NCI-H128 (cell line): ENCODE data around the gene UBR4.

Source experiments
- DNase-seq: peaks from one replicate; lab custom pipeline; 2025; ENCODE audit not compliant: unreplicated experiment; lab: John Stamatoyannopoulos, UW

UBR4 gene

DNA sequence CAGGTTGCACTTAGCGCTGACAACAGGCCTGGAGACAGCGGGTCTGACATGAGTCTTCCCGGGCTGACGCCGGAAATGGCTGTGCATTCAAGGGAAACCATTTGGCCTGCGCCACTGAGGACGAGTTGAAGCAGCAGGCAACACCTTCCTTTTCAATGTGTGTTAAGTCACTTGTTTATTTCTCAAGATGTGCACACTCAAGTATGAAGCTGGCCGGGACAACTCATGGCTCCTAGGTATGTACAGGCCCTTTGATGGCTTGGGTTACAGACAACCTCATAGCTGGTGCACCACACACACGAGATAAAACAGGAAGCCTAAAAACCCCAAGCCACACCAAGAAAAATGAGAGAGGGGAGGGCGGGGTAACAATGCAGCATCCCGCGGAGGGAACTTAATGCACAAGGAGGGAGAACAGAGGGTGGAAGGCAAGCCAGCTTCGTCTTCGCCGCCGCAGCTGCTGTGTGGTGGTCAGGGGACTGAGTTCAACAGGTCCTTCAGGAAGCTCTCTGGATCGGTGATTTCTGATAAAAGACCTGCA, 135.6 kb downstream of the UBR4 start:
- DNase-seq: no peak

DNA sequence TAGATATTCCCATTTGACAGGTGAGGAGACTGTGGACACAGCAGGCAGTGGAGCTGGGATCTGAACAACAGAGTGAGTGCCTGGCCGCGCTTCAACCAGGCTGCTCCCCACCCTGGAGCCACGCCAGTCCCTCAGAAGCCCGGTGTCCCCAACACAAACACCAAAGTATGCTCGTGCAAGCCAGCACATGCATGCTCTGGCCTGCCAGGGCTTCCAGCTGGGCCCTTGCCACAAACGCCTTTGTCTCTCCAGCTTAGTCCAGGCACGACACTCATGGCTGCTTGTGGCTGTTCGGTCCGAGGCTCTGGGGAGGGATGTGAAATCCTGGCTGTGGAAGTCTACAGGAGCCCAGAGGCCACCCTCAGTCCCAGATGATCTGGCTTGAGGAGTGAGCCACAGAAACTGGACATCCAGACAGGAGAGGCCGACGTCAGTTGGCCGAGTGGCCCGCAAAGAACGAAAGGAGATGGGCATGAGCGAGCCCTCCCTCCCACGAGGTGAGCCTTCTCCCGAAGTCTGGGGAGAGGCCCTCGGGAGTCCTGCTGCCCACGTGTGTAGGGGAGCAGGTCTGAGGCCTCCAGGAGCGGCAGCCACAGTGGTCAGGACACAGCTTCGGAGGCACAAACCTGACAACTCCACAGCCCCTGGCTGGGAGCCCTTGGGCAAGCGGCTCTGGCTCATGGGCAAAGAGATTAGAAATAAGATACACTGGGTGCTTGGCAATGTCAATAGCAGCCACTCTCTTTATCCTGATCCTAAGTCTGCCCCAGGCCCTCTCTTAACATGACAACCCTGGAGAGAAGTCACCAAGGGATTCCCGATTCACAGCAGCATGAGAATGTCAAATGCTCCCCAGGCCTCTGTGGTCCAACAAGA, 136.5 kb downstream of the UBR4 start:
- no peak for DNase-seq

DNA sequence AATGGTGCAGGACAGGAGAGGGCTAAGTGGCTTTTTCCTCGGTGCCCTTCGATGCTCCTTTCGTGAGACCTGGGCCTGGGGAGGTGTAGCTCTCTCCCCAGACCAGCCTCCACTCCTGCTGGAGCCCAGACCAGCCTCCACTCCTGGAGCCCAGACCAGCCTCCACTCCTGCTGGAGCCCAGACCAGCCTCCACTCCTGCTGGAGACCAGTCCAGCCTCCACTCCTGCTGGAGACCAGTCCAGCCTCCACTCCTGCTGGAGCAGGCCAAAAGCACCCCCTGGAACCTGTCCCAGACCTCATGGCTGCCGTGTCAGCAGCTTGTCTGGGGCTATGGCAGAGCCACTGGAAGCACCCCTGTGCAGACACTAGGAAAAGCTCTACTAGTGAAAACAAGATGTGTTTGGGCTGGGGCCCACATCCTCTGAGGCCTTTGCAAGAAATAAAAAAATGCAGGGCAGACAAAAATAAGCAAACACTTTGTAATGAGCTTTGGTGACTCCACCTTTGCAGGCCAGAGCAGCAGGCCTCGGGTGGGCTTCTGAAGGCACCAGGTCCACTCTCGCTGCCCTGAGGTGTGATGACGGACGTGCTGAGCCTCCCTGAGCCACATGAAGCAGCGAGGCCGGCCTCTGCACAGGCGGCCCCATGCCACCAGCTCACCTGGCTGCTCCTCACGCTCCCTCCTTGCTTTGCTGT, 137.6 kb downstream of the UBR4 start:
- DNase-seq: no peak

DNA sequence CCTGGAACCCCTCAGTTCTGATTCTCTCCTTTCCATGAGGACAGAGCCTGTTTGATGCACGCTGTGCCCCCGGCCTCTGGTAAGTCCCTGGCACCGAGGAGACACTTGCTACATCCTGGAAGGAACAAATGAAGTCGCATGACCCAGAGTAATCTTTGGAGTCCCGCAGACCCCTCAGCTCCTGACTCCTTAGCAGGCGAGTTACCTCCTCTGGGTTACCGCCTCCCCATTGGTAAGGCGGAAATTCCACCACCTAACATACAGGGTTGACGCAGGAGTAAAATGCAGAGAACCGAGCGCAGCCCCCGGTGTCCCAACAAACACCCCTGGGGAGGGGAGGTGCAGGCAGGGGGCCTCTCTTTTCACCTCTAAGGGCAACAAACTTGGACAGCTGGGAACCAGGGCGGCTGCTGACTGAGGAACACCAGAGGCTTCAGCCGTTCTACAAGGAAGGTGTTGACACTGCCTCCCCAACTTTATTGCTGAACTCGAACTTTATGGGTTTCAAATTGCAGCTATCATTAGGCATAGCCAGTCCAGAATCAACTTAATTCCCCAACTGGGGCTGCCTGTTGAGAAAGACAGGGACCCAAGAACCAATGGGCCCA, 138.3 kb downstream of the UBR4 start:
- DNase-seq: no peak

DNA sequence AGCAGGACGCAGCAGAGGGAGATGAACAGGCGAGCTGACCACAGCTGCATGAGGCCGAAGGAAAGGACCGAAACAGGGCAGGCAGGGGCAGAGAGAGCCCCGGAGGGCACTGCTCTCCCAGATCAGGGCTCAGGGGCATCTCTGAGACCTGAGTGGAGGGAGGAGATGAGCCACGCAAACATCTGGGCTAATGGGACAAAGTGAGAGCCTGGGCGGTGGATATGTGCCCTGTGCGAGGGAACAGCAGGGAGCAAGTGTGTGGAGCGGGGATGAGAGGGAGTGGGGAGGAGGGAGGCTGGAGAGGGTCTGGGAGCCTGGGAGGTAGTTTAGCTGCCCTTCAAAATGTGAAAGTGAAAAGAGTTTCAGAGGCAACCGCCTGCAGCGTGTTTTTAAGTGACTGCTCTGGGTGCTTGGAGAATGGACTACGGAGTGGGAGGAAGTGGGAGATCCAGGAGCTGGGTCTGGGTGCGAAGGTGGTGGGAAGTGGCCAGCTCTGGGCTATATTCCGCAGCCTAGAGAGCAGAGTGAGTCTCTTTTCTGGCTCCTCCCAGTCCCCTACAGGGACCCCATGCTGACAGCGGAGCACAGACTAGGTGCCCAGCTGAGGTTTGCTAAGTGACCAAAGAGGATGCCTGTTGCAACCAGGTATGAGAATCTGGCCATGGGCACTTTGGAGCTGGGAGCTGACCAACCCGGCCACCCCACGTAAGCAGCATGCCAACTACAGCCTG, 139.0 kb downstream of the UBR4 start:
- no peak for DNase-seq

DNA sequence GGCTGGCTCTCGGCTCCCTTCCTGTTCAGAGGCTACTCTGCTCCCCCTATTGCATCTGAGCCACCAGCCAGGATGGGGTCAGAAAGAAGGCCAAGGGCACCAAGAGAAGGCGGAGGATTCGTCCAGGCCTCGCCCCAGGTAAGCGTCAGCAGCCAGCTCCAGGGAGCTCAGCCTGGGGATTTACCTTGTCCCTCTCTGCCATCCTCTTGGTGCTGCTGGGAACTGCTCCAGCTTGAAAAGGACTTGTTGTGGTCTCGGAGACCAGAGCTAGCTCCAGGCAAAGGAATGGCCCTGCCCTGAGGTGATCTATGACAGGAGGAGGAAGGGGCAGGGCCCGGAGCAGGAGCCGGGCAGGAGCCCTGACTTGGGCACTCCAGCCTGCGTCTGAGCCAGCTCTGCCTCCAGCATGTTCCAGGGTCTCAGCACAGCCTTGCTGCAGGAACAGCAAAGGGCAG, 139.8 kb downstream of the UBR4 start:
- no peak for DNase-seq

DNA sequence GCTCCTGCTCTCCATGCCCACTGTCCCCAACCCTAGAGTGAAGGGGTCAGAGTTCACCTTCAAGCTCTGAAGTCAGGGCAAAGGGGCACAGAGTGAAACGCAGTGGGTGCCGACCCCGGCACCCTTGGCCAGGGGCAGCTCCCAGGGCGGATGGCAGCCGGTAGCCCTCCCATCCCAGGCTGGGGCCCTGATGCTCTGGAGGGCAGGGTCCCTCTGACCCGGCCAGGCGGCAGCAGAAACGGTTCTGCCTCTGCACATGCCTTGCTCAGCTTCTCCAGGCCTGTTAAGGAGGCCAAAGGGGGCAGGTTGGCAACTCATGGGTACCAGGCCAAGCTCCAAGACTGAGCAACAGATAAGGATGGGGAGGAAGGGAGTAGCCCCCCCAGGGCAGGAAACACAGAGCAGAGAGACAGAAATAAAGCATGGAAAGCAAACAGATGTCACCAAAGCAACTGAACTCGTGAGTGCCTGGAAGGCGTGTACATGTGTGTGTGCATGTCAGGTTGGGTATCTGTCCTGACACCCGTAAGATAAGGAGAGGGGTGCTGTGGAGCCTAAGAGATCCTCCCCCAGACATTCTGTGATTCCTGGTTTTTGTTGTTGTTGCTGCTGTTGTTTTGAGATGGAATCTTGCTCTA, 141.3 kb downstream of the UBR4 start:
- DNase-seq: no peak

DNA sequence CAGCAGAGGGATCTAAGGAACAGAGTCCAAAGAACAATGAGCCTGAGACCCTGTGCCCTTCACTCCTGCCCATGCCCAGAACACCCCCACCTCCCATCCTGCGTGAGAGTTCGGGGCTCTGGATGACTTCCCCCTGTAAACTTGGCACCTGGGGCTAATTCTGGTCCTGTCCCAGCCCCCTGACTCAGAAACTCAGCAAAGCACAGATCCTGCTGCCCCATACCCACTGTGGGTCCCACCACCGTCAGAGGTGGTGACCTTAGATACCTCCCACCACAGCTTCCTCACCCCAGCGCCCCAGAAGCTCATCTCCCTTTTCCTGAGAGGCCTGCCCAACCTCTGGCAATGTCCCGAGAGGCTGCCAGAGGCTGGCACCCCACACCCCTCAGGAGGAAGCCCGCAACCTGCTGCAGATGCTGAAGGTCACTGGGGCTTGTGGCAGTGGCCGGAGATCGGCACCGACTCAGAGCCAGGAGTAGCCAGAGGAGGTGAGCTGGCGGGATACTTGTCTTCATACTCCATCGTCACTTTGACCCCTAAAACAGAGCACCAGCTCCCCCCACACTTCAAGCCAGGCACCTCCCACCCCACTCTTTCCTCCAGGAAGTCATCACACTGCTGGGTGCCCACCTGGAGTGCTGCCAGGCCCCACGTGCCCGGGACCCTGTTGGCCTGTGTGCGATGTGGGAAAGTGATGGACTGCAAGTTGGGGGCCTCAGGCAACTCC, 142.0 kb downstream of the UBR4 start:
- no peak for DNase-seq

DNA sequence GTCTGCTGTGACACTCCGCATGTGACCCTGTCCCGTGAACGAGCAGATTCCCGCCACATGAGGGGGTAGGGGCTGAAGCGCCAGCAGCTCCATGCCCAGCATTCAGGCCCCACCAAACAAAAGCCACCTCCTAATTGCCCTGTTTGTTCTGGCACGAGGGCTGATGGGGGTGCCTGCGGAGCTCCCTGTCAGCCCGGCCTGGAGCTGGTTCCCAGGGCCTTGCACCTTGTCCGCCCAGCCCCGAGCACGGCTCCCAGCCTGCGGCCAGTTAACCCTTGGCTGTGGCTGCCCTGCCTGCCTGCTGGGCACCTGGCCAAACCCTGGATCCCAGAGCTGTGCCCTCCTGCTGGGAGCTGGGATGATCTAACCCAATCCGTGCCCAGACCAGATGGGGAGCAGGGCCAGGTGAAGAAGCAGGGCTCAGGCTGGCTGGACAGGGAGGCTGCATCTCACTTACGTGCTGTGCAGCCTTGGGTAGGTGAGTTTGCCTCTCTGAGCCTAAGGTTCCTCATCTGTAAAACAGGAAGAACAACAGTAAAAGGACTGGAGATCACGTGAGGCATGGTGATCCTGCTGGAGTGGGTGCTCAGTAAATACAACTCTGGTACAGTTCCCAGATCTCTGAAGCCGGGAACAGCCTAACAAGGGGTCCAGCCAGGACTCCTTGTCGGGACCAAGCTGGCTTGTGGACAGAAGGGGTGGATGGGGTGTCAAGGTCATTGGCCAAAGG, 142.7 kb downstream of the UBR4 start:
- no peak for DNase-seq

DNA sequence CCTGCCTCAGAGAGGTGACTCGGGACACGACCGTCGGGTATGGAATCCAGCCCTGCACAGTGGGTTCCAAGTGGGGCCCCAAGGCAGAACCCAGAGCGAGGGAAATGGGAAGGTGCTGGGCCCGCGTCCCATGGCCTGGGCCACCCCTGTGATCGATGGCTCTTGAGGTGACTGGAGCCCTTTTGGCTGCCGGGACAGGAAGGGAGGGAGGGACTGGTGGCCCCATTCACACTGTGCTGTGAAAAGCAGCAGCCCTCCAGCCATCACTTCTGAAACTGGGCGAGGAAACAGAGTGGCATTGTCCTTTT, 143.2 kb downstream of the UBR4 start:
- DNase-seq: no peak

DNA sequence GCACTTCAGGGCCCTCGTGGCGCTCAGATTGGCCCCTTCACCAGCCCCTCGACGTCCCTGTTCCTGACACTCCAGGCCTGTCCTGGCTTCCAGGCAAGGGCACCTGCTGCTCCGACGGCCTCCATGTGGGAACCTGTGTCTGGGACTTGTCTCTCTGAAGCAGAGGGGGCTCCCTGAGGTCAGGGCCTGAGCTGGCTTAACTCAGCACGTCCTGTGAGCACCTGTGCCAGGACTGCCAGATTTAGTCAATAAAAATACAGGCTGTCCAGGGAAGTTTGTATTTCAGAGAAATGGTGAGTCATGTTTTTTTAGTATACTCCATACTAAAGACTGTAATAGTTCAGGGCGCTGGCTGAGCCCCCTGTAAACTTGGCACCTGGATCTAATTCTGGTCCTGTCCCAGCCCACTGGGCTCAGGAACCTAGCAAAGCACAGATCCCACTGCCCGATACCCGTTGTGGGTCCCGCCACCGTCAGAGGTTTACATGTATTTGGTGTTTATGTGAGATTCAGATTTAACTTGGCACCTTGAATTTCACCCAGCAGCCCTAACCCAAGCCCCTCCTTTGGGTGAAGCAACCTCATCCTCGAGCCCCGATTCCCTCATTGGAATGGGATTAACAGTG, 143.7 kb downstream of the UBR4 start:
- no peak for DNase-seq

DNA sequence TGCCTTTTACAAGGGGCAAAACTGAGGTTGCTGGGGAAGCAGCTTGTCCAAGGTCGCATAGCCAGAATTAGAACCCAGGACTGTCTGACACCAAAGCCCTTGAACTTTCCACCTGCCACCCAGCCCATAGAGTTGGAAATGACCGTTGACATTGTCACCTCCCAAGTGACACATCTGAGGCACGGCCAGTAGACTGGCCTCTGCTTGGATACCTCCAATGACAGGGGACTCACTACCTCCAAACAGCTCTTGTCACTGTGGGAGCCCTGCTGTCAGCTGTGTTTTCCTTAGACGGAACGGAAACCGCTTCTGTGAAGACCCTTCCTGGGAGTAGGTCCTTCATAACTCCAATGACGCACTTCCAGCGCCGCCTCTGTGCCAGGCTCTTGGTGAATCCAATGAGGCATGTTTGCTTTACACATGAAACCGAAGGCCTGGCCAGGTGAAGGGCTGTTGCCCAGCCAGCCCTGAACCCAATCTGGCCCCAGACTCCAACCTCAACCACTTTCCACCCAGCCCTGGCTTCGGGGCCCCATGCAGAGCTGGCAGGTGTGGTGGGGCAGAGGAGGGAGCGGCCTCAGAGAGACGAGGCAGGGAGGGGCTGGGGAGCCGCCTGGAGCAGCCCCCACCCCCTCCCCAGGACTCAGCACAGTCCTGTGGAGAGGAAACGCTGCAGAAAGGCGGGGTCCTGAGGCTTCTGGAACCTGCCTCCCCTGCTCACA, 144.4 kb downstream of the UBR4 start:
- DNase-seq: no peak

DNA sequence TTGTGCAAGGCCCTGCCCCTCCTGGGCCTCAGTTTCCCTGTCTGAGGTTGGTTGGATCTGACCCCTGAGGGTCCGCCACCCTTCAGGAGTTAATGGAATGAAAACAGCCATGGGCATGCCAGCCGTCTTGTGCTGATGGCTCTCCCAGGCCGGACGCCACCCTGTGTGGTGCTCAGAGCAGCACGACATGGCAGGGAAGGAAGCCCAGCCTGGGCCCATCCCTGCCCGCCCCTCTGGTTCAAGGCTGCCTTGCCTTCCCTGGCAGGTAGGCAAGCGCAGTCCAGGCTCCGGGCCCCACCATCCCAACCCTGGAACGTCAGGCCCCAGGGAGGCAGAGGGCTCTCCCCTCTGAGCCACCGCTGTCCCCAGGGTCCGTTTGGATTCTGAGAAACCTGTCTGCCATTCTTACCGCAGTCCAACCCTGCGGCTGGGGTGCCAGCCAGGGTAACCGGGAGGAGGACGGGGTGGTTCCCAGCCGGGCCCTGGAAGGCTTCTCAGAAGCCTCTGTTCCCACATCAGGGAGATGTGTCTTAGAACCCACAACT, 145.1 kb downstream of the UBR4 start:
- DNase-seq: no peak

DNA sequence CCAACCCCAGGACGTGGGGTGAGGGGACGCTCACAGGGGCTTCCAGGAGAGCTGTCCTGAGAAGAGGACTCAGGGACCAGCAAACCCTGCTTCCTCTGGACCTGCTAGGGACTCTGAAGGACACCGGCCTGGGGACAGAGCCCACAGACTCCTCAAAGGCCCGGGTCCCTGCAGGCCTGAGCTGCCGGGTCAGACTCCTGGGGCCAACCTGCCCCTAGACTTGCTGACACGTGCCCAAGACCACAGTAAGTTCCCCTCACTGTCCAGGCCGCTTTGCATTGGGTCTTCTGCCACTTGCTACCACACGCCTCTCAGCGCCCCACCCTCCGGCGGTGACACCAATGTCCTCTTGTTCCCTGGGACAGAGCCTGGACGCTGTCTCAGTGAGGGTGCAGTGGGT, 146.9 kb downstream of the UBR4 start:
- DNase-seq: no peak

DNA sequence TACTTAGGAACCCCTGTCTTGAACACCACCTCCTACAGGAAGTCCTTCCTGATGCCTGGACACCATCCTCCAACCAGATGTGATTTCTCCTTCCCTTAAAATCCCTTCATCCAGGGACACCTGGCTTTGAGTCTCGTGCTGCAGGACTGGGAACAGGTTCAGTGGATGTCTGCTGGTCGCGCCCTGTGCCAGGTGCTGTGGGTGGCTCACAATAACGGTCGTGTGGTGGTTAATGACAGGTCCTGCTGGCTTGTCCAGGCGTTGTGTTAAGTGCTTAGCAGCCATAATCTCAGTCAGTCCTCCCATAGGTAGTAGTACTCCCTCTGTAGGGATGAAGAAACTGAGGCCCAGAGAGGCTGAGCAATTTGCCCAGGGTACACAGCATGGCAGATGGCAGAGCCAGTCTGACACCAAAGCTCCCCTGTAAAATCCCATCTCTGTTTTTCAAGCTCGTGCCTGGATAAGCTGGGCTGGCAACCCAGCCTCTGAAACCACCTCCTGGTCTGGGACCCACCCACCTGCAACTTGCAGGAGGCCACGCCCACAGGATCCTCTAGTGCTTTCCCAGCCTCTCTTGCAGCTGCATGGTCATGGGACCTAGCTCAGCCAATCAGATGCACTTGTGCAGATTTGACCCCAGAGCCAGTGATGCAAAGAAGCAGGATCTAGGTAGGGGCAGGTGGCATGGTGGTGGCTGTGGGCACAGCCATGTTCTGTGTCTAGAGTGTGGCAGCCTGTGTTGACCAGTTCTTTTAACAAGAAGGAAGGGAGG, 147.6 kb downstream of the UBR4 start:
- DNase-seq: no peak

DNA sequence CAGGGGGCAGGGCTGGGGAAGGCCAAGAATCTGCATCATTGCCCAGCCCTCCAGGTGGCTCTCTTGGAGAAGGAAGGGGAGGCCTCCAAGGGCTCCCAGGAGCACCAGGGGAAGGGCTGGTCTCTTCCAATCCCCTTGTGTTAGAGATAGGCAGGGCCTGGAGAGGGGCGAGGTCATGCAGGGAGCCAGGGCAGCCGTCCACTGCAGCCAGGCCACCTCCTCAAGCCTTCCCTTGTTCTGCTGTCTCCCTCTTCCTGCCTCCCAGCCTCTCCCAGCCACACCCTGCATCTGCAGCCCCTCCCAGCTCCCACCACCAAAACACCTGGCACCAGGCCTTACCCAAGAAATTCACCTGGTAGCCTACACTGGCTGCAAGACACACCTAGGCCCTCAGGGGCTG, 148.3 kb downstream of the UBR4 start:
- no peak for DNase-seq

DNA sequence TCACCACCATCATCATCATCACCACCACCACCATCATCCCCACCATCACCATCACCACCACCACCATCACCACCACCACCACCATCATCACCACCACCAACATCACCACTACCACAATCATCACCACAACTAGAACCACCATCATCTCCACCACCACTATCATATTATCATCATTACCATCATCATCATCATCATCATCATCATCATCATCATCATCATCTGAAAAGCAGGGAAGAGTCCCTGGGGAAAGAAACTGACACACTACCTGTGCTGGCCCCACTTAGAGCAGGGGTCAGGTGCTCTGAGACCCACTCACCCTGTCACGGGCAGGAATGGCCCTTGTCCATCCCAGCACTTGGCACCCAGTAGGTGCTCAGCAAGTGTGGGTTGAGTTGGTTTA, 148.7 kb downstream of the UBR4 start:
- no peak for DNase-seq
